Kidney (tissue), 14 donors: Measurements from ENCODE around the gene KHNYN. TPM values are rescaled to one million over a fixed set of nuclear protein-coding genes. Genes with fewer than 3 reads are reported as not detected.

ENCODE experiments used
- DNase-seq, 5 donors: peaks; one replicate each; pipeline ENCODE4 v3.0.0-alpha.2; 2013 to 2020
- FAIRE-seq: peaks from 2 replicates; lab custom pipeline; 2012; peaks lifted over from hg19 to GRCh38; lab: Jason Lieb, UNC
- H3K27ac ChIP-seq, 2 donors: one replicate each; pipeline ENCODE4 v1.7.0; 2013; ENCODE audit warnings: low read depth in 2 of 2, low read length in 2 of 2, inconsistent platforms in 1 of 2
- H3K27me3 ChIP-seq: one replicate; pipeline ENCODE4 v1.7.1; 2013; ENCODE audit warnings: low read length, inconsistent platforms; ENCODE audit not compliant: control insufficient read depth, insufficient read depth
- H3K36me3 ChIP-seq, 3 donors: one replicate each; pipeline versions ENCODE4 v1.7.0 to v1.7.1; 2013; ENCODE audit warnings: low read length in 3 of 3, control low read depth in 1 of 3, inconsistent platforms in 1 of 3; ENCODE audit not compliant: insufficient read depth in 3 of 3, control insufficient read depth in 2 of 3
- H3K4me1 ChIP-seq, 3 donors: one replicate each; pipeline versions ENCODE4 v1.7.0 to v1.7.1; 2013; ENCODE audit warnings: low read length in 3 of 3, inconsistent platforms in 1 of 3, low read depth in 1 of 3; ENCODE audit not compliant: control insufficient read depth in 2 of 3, insufficient read depth in 2 of 3
- H3K4me3 ChIP-seq, 3 donors: one replicate each; pipeline versions ENCODE4 v1.7.0 to v1.8.1; 2013; ENCODE audit warnings: low read length in 3 of 3, control low read depth in 1 of 3, inconsistent platforms in 1 of 3
- H3K9ac ChIP-seq, 3 donors: one replicate each; pipeline versions ENCODE4 v1.7.0 to v1.7.1; 2013; ENCODE audit warnings: low read length in 3 of 3, control low read depth in 1 of 3, inconsistent platforms in 1 of 3
- H3K9me3 ChIP-seq, 3 donors: one replicate each; pipeline versions ENCODE4 v1.7.0 to v1.7.1; 2013; ENCODE audit warnings: low read length in 3 of 3, control low read depth in 1 of 3, inconsistent platforms in 1 of 3; ENCODE audit not compliant: control insufficient read depth in 2 of 3, insufficient read depth in 1 of 3
- intact Hi-C: fragments of 100-400 bp; cut with DNase I; formaldehyde crosslinking; loops from one replicate; pipeline ENCODE4 v1.11.1; 2022
- polyA plus RNA-seq: library from polyadenylated mRNA; stranded (reverse); fragments of 350-450 nt; fragmentation: Illumina TruSeq; extraction: RNeasy Lipid Tissue Mini Kit (QIAGEN cat#74804); gene quantifications from one replicate; pipeline ENCODE4 v1.2.3, GENCODE V29; 2014; ENCODE audit warnings: low read depth, low replicate concordance; ENCODE audit not compliant: insufficient read depth
- total RNA-seq: library from RNA; stranded (reverse); fragmentation: NEBNext Ultra II Directional; extraction: Animal tissue kit (Norgen Biotek cat#: 25700); gene quantifications from one replicate; pipeline ENCODE4 v1.2.1, GENCODE V29; 2021
- TF ChIP-seq, protein P1 (sequence below): IDR thresholded peaks from 3 replicates; pipeline ENCODE4 v1.5.1; 2012; ENCODE audit warnings: mild to moderate bottlenecking, moderate library complexity, borderline replicate concordance; ENCODE audit not compliant: insufficient read depth; ENCODE audit errors: extremely low read depth
- donor health status: control.
- donor health status: control.
- donor health status: control.
- donor health status: control.
- donor health status: control.
- donor health status: DM: yes; HTN: yes; CAD: no.
- donor health status: Normal renal cell carcinoma (clear cell type).

Gene KHNYN
- total and polyA plus RNA-seq, 2 donors from 2014 or later: 9.7 to 53.9 TPM

- TF ChIP-seq, protein P1, sequence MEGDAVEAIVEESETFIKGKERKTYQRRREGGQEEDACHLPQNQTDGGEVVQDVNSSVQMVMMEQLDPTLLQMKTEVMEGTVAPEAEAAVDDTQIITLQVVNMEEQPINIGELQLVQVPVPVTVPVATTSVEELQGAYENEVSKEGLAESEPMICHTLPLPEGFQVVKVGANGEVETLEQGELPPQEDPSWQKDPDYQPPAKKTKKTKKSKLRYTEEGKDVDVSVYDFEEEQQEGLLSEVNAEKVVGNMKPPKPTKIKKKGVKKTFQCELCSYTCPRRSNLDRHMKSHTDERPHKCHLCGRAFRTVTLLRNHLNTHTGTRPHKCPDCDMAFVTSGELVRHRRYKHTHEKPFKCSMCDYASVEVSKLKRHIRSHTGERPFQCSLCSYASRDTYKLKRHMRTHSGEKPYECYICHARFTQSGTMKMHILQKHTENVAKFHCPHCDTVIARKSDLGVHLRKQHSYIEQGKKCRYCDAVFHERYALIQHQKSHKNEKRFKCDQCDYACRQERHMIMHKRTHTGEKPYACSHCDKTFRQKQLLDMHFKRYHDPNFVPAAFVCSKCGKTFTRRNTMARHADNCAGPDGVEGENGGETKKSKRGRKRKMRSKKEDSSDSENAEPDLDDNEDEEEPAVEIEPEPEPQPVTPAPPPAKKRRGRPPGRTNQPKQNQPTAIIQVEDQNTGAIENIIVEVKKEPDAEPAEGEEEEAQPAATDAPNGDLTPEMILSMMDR: no peak
- no peaks in the 10 kb centered on the region for H3K9me3 ChIP-seq
- intact Hi-C loops: no loop called here
- DNase-seq (peak in 1 of 5 donors; percentile 30), FAIRE-seq (no peak)
- H3K27ac ChIP-seq: no peak overlapping the region
- H3K9ac ChIP-seq: no peak overlapping the region
- no peaks in the 10 kb centered on the region for H3K27me3 ChIP-seq
- no peak overlapping the region for H3K4me3 ChIP-seq
- peaks cover 0 to 7% (median 2%) of the 10 kb centered on the region in 3 donors for H3K4me1 ChIP-seq
- H3K36me3 ChIP-seq: peaks cover 0 to 6% (median 2%) of the 10 kb centered on the region in 3 donors
These were observed 22.0 kb upstream of the KHNYN start for GRCh38 chr14:24407608-24408325.

GRCh38 chr14:24408764-24409163 lies 21.0 kb upstream of the KHNYN start:
- Histone ChIP-seq H3K36me3 (peaks cover 0 to 7% (median 2%) of the 10 kb centered on the region in 3 donors), H3K27ac (no peak overlapping the region), H3K9ac (no peak overlapping the region), H3K27me3 (no peaks in the 10 kb centered on the region), H3K4me1 (peaks cover 0 to 2% (median 0%) of the 10 kb centered on the region in 3 donors), H3K4me3 (no peak overlapping the region), H3K9me3 (no peaks in the 10 kb centered on the region)
- DNase-seq: peak in 1 of 5 donors; percentile 9
- intact Hi-C loops: no loop called here
- FAIRE-seq: no peak
- TF ChIP-seq, protein P1: no peak

GRCh38 chr14:24409192-24409591 lies 20.6 kb upstream of the KHNYN start:
- Histone ChIP-seq H3K9ac (no peak overlapping the region), H3K4me1 (peaks cover 0 to 2% (median 0%) of the 10 kb centered on the region in 3 donors), H3K9me3 (no peaks in the 10 kb centered on the region), H3K27ac (no peak overlapping the region), H3K27me3 (no peaks in the 10 kb centered on the region), H3K4me3 (no peak overlapping the region), H3K36me3 (peaks cover 0 to 7% (median 2%) of the 10 kb centered on the region in 3 donors)
- TF ChIP-seq, protein P1: no peak
- intact Hi-C loops: no loop called here
- DNase-seq (no peak), FAIRE-seq (no peak)
